Endothelial cell of umbilical vein (primary cell): ENCODE data around the gene TRIM29.

Experiments used
- CTCF ChIP-seq, 2 donors: IDR thresholded peaks; 1 replicate in 1 of 2; 2 replicates in 1 of 2; pipeline ENCODE4 v1.5.1; 2011; ENCODE audit warnings: low read length in 2 of 2, mild to moderate bottlenecking in 2 of 2, moderate library complexity in 2 of 2, control low read depth in 1 of 2, inconsistent platforms in 1 of 2, low read depth in 1 of 2; ENCODE audit not compliant: insufficient read depth in 1 of 2; ENCODE audit errors: extremely low read depth in 1 of 2
- JUN ChIP-seq: IDR thresholded peaks from 2 replicates; pipeline ENCODE4 v1.6.1; 2011; ENCODE audit warnings: borderline replicate concordance, low read depth; ENCODE audit not compliant: insufficient read length, insufficient read depth
- MAX ChIP-seq: IDR thresholded peaks from 2 replicates; pipeline ENCODE4 v1.6.1; 2011; ENCODE audit not compliant: insufficient read depth, insufficient read length
- POLR2A ChIP-seq: IDR thresholded peaks from 2 replicates; pipeline ENCODE4 v1.6.1; 2012; ENCODE audit warnings: low read depth, mild to moderate bottlenecking, control low read depth, low read length
- POLR2AphosphoS5 ChIP-seq: IDR thresholded peaks from 2 replicates; pipeline ENCODE4 v1.6.1; 2012; ENCODE audit warnings: low read depth, mild to moderate bottlenecking, control low read depth, low read length, moderate library complexity; ENCODE audit not compliant: insufficient read depth

- TF ChIP-seq CTCF (IDR thresholded peaks at IDR 0.05; ENCODE audit: extremely low read depth in 1 of 2, insufficient read depth in 1 of 2, low read depth in 1 of 2, low read length in 2 of 2): no peak
- TF ChIP-seq JUN: no peak
- no peak for TF ChIP-seq POLR2A
- TF ChIP-seq POLR2AphosphoS5: no peak
- no peak for TF ChIP-seq MAX
Measured at GRCh38 chr11:120134931-120135228, 3.0 kb downstream of the TRIM29 start.
